B cell (primary cell): ENCODE data around the gene NFAT5.

ENCODE experiments used
- CTCF ChIP-seq: fragments of 200-600 bp; IDR thresholded peaks from one replicate; pipeline ENCODE4 v1.8.0; 2022; ENCODE audit warnings: antibody characterized with exemption, mild to moderate bottlenecking
- EZH2 ChIP-seq: IDR thresholded peaks from 2 replicates; pipeline ENCODE4 v1.6.1; 2012; ENCODE audit warnings: borderline replicate concordance, low read depth, mild to moderate bottlenecking, moderate library complexity, low read length; ENCODE audit not compliant: insufficient read depth, poor library complexity, severe bottlenecking

GRCh38 chr16:69610356-69610755 lies 44.6 kb downstream of the NFAT5 start:
- TF ChIP-seq CTCF (no peak), EZH2 (no peak)
